ENCODE results near the gene RIMBP3B.
"Not testable (repeated sequence)": the region's sequence is repeated elsewhere in the genome, so short reads cannot be mapped to it uniquely, and the experiment has no call there.

DNA sequence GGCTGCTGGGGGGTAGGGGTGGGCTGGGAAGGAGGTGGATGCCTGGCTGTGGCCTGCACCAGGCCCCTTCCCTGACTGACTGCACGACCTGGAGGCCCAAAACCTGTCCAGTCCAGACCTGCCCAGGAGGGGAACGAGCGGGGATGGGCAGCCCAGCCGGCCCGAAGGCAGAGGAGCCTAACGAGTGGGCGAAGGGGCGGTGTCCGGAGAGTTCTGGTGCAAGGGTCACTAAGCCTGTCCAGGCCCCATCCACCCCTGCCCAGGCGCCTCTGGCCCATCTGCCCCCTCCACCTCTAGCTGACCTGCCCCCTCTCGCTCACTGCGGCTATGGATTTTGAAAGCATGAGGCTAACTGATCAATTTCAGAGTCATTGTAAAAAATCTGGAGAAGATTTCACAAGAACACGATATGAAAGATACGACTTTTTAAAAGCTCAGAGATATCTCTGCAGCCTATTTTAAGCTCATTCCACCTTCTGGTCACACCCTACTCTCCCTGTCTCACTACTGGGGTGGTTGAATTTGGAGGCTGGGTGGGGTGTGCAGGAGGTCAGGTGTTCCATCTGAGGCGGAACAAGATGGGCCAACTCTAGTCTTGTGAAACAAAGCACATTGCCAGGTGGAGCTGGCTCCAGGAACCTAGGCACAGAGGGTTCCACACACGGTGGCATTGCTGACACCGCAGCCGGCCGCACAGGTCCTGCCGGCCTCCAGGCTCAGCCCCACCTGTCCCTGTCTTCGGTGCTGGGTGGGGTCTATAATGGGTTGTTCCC, 17.8 kb downstream of the RIMBP3B start:
- TF ChIP-seq, protein P1, sequence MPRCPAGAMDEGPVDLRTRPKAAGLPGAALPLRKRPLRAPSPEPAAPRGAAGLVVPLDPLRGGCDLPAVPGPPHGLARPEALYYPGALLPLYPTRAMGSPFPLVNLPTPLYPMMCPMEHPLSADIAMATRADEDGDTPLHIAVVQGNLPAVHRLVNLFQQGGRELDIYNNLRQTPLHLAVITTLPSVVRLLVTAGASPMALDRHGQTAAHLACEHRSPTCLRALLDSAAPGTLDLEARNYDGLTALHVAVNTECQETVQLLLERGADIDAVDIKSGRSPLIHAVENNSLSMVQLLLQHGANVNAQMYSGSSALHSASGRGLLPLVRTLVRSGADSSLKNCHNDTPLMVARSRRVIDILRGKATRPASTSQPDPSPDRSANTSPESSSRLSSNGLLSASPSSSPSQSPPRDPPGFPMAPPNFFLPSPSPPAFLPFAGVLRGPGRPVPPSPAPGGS (IDR thresholded peaks at IDR 0.05; ENCODE audit: borderline replicate concordance, insufficient read depth, low read depth, low read length, poor library complexity, severe bottlenecking), result not testable (repeated sequence)
- TF ChIP-seq TARDBP (IDR thresholded peaks at IDR 0.05; ENCODE audit: borderline replicate concordance), result not testable (repeated sequence)
- TF ChIP-seq, protein P2, sequence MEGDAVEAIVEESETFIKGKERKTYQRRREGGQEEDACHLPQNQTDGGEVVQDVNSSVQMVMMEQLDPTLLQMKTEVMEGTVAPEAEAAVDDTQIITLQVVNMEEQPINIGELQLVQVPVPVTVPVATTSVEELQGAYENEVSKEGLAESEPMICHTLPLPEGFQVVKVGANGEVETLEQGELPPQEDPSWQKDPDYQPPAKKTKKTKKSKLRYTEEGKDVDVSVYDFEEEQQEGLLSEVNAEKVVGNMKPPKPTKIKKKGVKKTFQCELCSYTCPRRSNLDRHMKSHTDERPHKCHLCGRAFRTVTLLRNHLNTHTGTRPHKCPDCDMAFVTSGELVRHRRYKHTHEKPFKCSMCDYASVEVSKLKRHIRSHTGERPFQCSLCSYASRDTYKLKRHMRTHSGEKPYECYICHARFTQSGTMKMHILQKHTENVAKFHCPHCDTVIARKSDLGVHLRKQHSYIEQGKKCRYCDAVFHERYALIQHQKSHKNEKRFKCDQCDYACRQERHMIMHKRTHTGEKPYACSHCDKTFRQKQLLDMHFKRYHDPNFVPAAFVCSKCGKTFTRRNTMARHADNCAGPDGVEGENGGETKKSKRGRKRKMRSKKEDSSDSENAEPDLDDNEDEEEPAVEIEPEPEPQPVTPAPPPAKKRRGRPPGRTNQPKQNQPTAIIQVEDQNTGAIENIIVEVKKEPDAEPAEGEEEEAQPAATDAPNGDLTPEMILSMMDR (IDR thresholded peaks at IDR 0.05 in 2 of 3, conservative IDR thresholded peaks at IDR 0.05 in 1 of 3; ENCODE audit: control insufficient read depth in 2 of 3, extremely low read depth in 1 of 3, insufficient read depth in 1 of 3, low read depth in 3 of 3, low read length in 3 of 3), result not testable (repeated sequence)
